Breast epithelium (tissue), 3 donors: ENCODE data around the gene PLEKHN1.

Source experiments
- CTCF ChIP-seq, 3 donors: fragments of 450-650 bp; IDR thresholded peaks; one replicate each; pipeline ENCODE4 v1.5.1; 2016 to 2017; ENCODE audit warnings: antibody characterized with exemption in 3 of 3, mild to moderate bottlenecking in 3 of 3, moderate library complexity in 3 of 3
- POLR2A ChIP-seq: fragments of 450-650 bp; IDR thresholded peaks from one replicate; pipeline ENCODE4 v1.6.1; 2016; ENCODE audit warnings: antibody characterized with exemption, mild to moderate bottlenecking, moderate library complexity
- POLR2AphosphoS5 ChIP-seq, 3 donors: sonication (generic); formaldehyde crosslinking; IDR thresholded peaks; one replicate each; pipeline ENCODE4 v1.6.1; 2017; ENCODE audit warnings: antibody characterized with exemption in 3 of 3

- TF ChIP-seq POLR2A (no peak), POLR2AphosphoS5 (IDR thresholded peaks at IDR 0.05) (no peak), CTCF (IDR thresholded peaks at IDR 0.05) (no peak)
Measured at GRCh38 chr1:1004780-1005697, 38.8 kb downstream of the PLEKHN1 start.
